Measurements from ENCODE around the gene HIF3A.

HIF3A gene

DNA sequence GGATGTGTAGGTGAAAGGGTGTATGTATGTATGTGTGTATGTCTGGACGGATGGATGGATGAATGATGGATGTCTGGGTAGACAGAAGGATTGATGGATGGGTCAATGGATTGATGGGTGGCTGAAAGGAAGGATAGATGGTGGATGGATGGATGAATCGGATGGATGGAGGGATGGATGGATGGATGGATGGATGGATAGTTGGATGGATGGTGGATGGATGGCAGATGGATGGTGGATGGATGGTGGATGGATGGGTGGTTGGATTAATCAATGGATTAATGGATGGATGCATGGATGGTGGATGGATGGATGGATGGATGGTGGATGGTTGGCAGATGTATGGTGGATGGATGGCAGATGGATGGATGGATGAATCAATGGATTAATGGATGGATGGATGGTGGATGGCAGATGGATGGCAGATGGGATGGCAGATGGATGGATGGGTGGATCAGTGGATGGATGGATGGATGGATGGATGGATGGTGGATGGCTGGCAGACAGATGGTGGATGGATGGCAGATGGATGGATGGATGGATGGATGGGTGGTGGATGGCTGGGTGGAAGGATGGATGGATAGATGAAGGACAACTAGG lies 33.6 kb downstream of the HIF3A start:
- H3K4me3 ChIP-seq (ENCODE audit: low read depth, low read length), result no peak overlapping the region
- TF ChIP-seq, protein P1, sequence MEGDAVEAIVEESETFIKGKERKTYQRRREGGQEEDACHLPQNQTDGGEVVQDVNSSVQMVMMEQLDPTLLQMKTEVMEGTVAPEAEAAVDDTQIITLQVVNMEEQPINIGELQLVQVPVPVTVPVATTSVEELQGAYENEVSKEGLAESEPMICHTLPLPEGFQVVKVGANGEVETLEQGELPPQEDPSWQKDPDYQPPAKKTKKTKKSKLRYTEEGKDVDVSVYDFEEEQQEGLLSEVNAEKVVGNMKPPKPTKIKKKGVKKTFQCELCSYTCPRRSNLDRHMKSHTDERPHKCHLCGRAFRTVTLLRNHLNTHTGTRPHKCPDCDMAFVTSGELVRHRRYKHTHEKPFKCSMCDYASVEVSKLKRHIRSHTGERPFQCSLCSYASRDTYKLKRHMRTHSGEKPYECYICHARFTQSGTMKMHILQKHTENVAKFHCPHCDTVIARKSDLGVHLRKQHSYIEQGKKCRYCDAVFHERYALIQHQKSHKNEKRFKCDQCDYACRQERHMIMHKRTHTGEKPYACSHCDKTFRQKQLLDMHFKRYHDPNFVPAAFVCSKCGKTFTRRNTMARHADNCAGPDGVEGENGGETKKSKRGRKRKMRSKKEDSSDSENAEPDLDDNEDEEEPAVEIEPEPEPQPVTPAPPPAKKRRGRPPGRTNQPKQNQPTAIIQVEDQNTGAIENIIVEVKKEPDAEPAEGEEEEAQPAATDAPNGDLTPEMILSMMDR (conservative IDR thresholded peaks at IDR 0.05; ENCODE audit: low read depth, low read length), result no peak
- DNase-seq (ENCODE audit: low read depth), result no peak

DNA sequence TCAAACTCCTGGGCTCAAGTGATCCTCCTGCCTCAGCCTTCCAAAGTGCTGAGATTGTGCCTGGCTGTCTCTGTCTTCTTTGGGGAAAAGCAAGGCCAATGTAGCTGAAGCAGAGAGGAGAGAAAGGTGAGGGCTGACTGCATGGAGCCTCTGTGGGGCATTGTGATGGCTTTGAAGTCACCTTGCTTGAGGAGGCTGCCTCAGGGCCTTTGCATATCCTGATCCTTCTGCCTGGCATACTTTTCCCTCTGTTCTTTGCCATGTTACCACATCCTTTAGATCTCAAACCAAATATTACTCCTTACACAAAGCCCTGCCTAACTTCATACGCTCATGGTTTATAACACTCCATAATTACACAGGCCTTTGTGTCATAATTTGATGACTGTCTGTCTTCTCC lies 40.6 kb downstream of the HIF3A start:
- DNase-seq (ENCODE audit: low read depth), result no peak
- TF ChIP-seq, protein P1 (conservative IDR thresholded peaks at IDR 0.05; ENCODE audit: low read depth, low read length), result no peak
- H3K4me3 ChIP-seq (ENCODE audit: low read depth, low read length), result no peak overlapping the region

DNA sequence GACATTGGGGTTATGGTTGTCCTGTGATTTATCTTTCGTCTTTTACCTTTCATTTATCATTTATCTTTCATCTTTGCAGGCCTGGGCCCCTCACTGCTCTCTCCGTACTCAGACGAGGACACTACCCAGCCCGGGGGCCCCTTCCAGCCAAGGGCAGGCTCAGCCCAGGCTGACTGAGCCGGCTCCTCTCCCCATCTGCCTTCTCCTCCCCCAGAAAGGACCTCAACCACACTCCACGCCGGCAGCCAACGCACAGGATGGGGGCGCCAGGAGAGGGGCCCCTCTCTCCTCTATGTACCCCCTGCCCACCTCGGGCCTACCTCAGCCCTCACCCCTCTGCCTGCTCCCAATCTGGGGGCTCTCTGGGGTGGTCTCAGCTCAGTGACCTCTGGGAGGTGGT lies 42.6 kb downstream of the HIF3A start:
- TF ChIP-seq, protein P1 (conservative IDR thresholded peaks at IDR 0.05; ENCODE audit: low read depth, low read length), result no peak
- H3K4me3 ChIP-seq (ENCODE audit: low read depth, low read length), result no peak overlapping the region
- DNase-seq (ENCODE audit: low read depth), result no peak

DNA sequence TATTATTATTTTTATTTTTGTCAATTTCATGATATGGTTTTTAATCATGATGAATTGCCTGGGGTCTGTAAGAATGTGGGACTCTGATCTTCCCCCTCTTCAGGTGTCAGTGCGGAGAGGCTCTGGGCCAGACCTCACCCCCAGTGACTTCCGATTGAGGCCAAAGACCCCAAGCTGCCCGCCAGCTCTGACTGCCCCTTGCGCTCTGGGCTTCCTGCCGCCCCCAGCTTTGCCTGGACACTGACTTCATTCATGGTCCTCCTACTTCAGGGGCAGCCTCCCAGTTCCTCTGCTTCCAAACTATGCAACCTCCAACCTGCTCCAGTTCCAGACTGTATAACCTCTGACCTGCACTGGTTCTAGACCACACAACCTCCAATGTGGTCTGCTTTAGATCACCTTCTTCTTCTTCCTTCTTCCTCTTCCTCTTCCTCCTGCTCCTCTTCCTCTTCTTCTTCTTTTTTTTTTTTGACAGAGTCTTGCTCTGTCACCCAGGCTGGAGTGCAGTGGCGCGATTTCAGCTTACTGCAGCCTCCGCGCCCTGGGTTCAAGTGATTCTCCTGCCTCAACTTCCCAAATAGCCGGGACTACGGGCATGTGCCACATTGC lies 43.3 kb downstream of the HIF3A start:
- TF ChIP-seq, protein P1 (conservative IDR thresholded peaks at IDR 0.05; ENCODE audit: low read depth, low read length), result no peak
- no peak for DNase-seq (ENCODE audit: low read depth)
- no peak overlapping the region for H3K4me3 ChIP-seq (ENCODE audit: low read depth, low read length)

DNA sequence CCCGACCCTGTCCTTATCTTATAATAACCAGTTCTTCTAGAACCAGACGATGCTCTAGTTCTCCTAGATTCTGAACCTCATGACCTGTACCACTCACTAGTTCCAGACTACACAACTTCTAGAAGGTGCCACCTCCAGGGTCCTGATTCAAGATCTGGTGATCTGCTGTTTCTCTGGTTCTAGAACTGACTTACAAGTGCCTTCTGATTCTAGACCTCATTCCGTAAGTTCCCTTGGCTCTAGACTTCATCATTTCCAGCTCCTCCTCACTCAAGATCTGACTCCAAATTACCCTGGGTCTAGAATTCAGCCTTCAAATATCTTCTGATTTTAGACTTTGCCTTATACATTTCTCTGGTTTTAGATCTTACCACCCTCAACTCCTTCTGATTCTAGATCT lies 45.1 kb downstream of the HIF3A start:
- H3K4me3 ChIP-seq (ENCODE audit: low read depth, low read length), result no peak overlapping the region
- DNase-seq (ENCODE audit: low read depth), result no peak
- TF ChIP-seq, protein P1 (conservative IDR thresholded peaks at IDR 0.05; ENCODE audit: low read depth, low read length), result no peak

DNA sequence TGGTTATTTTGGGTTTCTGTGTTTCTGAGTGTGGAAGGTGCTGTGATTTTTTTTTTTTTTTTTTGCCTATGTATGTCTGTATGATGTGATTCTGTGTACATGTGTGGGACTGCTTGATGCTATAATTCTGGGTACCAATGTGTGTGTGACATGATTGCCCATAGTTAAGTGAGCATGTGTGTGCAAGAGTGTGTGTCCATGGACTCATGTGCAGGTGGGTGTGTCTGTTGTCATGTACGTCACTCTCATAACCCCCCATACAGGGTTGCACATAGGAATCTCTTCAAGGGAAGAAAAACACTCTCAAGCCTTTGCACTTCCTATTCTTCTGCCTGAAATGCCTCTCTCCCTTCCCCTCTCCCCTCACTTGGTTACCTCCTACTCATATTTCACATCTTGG lies 47.5 kb downstream of the HIF3A start:
- H3K4me3 ChIP-seq (ENCODE audit: low read depth, low read length), result no peak overlapping the region
- no peak for DNase-seq (ENCODE audit: low read depth)
- TF ChIP-seq, protein P1 (conservative IDR thresholded peaks at IDR 0.05; ENCODE audit: low read depth, low read length), result no peak

DNA sequence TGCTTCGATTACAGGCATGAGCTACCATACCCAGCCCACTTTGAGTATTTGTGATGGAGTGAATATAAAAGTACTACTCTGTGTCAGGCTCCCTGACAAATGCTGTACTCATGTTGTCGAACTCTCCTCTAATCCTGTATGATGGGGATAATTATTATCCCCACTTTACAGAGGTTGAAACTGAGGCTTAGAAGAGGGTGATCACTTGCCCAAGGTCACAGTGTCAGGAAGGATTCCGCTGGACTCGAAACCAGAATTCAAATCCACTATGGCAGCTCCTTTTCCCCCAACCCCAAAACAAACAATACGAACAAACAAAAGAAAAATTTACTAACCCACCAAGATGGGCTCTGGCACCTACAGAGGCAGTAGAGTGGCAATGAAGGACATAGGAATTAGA lies 48.3 kb downstream of the HIF3A start:
- TF ChIP-seq, protein P1 (conservative IDR thresholded peaks at IDR 0.05; ENCODE audit: low read depth, low read length), result no peak
- DNase-seq (ENCODE audit: low read depth), result no peak
- H3K4me3 ChIP-seq (ENCODE audit: low read depth, low read length), result no peak overlapping the region

Data from choroid plexus epithelial cell (primary cell).